ENCODE data around the gene E4F1. TPM values are rescaled to one million over a fixed set of nuclear protein-coding genes. Genes with fewer than 3 reads are reported as not detected.
"Not testable (repeated sequence)": the region's sequence is repeated elsewhere in the genome, so short reads cannot be mapped to it uniquely, and the experiment has no call there.

E4F1 gene
- total RNA-seq, 1 experiment from 2014 or later: 49.0 TPM

DNA sequence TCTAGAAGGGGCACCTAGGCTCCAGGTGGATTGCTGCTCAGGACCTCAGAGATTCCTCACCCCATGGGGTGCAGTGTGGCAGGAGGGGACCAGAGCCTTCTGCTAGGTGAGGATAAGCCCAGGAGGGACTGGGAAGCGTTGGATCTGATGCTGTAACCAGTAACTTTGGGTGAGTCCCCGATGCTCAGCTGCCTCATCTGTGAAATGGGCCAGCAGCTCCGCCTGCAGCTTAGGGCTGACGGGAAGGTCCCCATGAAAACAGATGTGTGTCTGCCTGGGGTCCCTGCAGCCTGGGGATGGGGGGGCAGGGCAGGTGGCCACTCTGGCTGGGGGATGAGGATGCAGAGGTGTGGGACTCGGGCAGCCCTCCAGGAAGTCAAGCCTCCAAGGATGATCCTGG, 24.3 kb upstream of the E4F1 start:
- ATAC-seq (no peak), DNase-seq (no peak)
- Histone ChIP-seq H3F3A (ENCODE audit: low read length, unreplicated experiment) (no peaks in the 10 kb centered on the region), H3K79me2 (ENCODE audit: low read length) (no peaks in the 10 kb centered on the region), H2AFZ (ENCODE audit: low read length) (no peak overlapping the region), H3K27ac (ENCODE audit: low read length) (no peak overlapping the region), H3K4me2 (ENCODE audit: low read length) (no peak overlapping the region), H3K4me3 (ENCODE audit: low read length) (no peak overlapping the region), H3K4me1 (ENCODE audit: insufficient read depth, low read length) (peaks cover 12% of the 10 kb centered on the region; the same call in 1 of the 2 replicates), H4K20me1 (ENCODE audit: low read length) (no peaks in the 10 kb centered on the region), H3K9me3 (ENCODE audit: low read length) (no peaks in the 10 kb centered on the region), H3K27me3 (ENCODE audit: low read length) (no peaks in the 10 kb centered on the region), H3K9ac (ENCODE audit: low read length) (no peak overlapping the region), H3K36me3 (ENCODE audit: low read depth, low read length) (no peaks in the 10 kb centered on the region), H3K9me2 (replicated peaks; ENCODE audit: low read length) (no peaks in the 10 kb centered on the region)
- CTCF ChIA-PET: no interaction called here
- intact Hi-C loops (cut with micrococcal nuclease): no loop called here
- TF ChIP-seq, protein P1, sequence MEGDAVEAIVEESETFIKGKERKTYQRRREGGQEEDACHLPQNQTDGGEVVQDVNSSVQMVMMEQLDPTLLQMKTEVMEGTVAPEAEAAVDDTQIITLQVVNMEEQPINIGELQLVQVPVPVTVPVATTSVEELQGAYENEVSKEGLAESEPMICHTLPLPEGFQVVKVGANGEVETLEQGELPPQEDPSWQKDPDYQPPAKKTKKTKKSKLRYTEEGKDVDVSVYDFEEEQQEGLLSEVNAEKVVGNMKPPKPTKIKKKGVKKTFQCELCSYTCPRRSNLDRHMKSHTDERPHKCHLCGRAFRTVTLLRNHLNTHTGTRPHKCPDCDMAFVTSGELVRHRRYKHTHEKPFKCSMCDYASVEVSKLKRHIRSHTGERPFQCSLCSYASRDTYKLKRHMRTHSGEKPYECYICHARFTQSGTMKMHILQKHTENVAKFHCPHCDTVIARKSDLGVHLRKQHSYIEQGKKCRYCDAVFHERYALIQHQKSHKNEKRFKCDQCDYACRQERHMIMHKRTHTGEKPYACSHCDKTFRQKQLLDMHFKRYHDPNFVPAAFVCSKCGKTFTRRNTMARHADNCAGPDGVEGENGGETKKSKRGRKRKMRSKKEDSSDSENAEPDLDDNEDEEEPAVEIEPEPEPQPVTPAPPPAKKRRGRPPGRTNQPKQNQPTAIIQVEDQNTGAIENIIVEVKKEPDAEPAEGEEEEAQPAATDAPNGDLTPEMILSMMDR (conservative IDR thresholded peaks at IDR 0.05; ENCODE audit: low read depth, low read length): no peak
- TF ChIP-seq EZH2 (IDR thresholded peaks at IDR 0.05; ENCODE audit: low read length, unreplicated experiment) (no peak), EZH2phosphoT487 (IDR thresholded peaks at IDR 0.05; ENCODE audit: borderline replicate concordance, low read length) (no peak)
- no TSS peak for BruUV-seq (replicated peaks)
- POLR2A ChIA-PET (ENCODE audit: unreplicated experiment): no interaction called here

DNA sequence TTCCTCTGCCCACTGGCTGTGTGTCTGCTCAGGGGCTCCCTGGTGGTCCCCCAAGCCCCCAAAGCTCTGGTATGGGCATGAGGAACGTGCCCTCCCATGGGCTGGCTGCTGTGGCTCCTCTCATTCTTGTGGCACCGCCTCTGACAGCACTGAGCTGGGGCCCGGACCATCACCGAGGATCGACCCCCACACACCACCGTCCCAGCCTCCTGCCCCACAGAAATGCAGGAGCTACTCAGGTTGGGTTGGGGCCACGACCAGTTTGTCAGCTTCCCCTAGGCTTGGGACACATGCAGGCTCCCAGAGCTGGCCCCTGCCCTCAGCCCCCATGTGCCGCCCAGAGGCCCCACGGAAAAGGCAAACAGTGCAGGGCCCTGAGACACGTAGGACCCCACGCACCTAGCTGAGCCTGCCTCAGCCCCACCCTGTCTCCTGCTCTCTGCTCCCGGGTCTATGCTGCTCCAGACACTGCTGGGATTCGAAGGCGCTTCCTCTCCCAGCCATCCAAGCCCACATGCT, 23.7 kb upstream of the E4F1 start:
- H3K4me2 ChIP-seq (ENCODE audit: low read length): no peak overlapping the region
- H2AFZ ChIP-seq (ENCODE audit: low read length): no peak overlapping the region
- no peaks in the 10 kb centered on the region for H3K9me3 ChIP-seq (ENCODE audit: low read length)
- no TSS peak for BruUV-seq (replicated peaks)
- no peaks in the 10 kb centered on the region for H3F3A ChIP-seq (ENCODE audit: low read length, unreplicated experiment)
- ATAC-seq (no peak), DNase-seq (no peak)
- peaks cover 13% of the 10 kb centered on the region for H3K4me1 ChIP-seq (ENCODE audit: insufficient read depth, low read length)
- intact Hi-C loops (cut with micrococcal nuclease): no loop called here
- no peaks in the 10 kb centered on the region for H4K20me1 ChIP-seq (ENCODE audit: low read length)
- no peaks in the 10 kb centered on the region for H3K9me2 ChIP-seq (replicated peaks; ENCODE audit: low read length)
- H3K27ac ChIP-seq (ENCODE audit: low read length): no peak overlapping the region
- H3K9ac ChIP-seq (ENCODE audit: low read length): no peak overlapping the region
- no peaks in the 10 kb centered on the region for H3K27me3 ChIP-seq (ENCODE audit: low read length)
- ChIA-PET POLR2A (ENCODE audit: unreplicated experiment) (no interaction called here), CTCF (no interaction called here)
- no peaks in the 10 kb centered on the region for H3K79me2 ChIP-seq (ENCODE audit: low read length)
- no peak overlapping the region for H3K4me3 ChIP-seq (ENCODE audit: low read length)
- H3K36me3 ChIP-seq (ENCODE audit: low read depth, low read length): no peaks in the 10 kb centered on the region
- TF ChIP-seq EZH2phosphoT487 (IDR thresholded peaks at IDR 0.05; ENCODE audit: borderline replicate concordance, low read length) (no peak), EZH2 (IDR thresholded peaks at IDR 0.05; ENCODE audit: low read length, unreplicated experiment) (no peak)
- TF ChIP-seq, protein P1 (conservative IDR thresholded peaks at IDR 0.05; ENCODE audit: low read depth, low read length): no peak

DNA sequence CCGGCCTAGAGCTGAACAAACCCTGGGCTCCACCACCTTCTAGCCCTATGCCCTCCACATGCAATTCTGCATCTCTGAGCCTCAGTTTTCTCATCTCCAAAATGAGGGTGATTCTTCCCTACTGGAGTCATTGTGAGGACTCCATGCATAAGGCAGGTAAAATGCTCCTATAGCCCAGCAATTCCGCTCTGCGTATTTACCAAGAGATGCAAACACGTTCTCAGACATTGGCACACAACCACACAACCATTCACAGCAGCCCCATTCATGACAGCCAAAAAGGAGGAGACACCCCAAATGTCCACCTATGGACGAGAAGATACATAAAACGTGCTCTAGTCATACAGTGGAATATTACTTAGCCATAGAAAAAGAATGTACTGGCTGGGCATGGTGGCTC, 23.1 kb upstream of the E4F1 start:
- no peak for ATAC-seq
- H3K4me2 ChIP-seq (ENCODE audit: low read length): no peak overlapping the region
- POLR2A ChIA-PET (ENCODE audit: unreplicated experiment): no interaction called here
- no peaks in the 10 kb centered on the region for H4K20me1 ChIP-seq (ENCODE audit: low read length)
- intact Hi-C loops (cut with micrococcal nuclease): no loop called here
- no peak for TF ChIP-seq EZH2phosphoT487 (IDR thresholded peaks at IDR 0.05; ENCODE audit: borderline replicate concordance, low read length)
- TF ChIP-seq, protein P1 (conservative IDR thresholded peaks at IDR 0.05; ENCODE audit: low read depth, low read length): no peak
- H3K27me3 ChIP-seq (ENCODE audit: low read length): no peaks in the 10 kb centered on the region
- H3K4me3 ChIP-seq (ENCODE audit: low read length): no peak overlapping the region
- CTCF ChIA-PET: no interaction called here
- H3K9ac ChIP-seq (ENCODE audit: low read length): no peak overlapping the region
- H3K4me1 ChIP-seq (ENCODE audit: insufficient read depth, low read length): peaks cover 9% of the 10 kb centered on the region
- no TSS peak for BruUV-seq (replicated peaks)
- no peaks in the 10 kb centered on the region for H3K9me3 ChIP-seq (ENCODE audit: low read length)
- no peaks in the 10 kb centered on the region for H3K9me2 ChIP-seq (replicated peaks; ENCODE audit: low read length)
- no peak overlapping the region for H2AFZ ChIP-seq (ENCODE audit: low read length)
- no peak overlapping the region for H3K27ac ChIP-seq (ENCODE audit: low read length)
- no peaks in the 10 kb centered on the region for H3K36me3 ChIP-seq (ENCODE audit: low read depth, low read length)
- H3K79me2 ChIP-seq (ENCODE audit: low read length): no peaks in the 10 kb centered on the region
- no peaks in the 10 kb centered on the region for H3F3A ChIP-seq (ENCODE audit: low read length, unreplicated experiment)
- DNase-seq: no peak

DNA sequence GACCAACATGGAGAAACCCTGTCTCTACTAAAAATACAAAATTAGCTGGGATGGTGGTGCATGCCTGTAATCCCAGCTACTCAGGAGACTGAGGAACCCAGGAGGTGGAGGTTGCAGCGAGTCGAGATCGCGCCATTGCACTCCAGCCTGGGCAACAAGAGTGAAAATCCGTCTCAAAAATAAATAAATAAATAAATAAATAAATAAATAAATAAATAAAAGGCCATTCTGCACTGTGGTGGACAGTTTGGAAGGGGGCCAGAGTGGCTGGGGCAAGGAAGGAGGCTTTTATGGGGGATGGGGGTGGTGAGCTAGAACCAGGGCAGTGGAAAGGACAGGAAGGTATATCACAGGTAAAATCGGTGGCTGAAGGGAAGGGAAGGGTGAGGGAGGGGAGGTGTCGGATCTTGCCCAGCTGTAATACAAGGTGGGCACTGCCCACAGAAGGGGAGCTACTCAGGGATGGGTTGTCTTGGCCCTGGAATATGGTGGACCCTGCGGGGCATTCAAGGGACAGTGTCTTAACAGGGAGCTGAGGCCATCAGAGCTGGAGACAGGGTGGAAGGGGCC, 20.2 kb upstream of the E4F1 start:
- Histone ChIP-seq H3K4me1 (ENCODE audit: insufficient read depth, low read length) (peaks cover 14% of the 10 kb centered on the region), H3K79me2 (ENCODE audit: low read length) (peaks cover 25% of the 10 kb centered on the region)
- H3K4me2 ChIP-seq (ENCODE audit: low read length); H3K36me3 ChIP-seq (ENCODE audit: low read depth, low read length); DNase-seq; H3F3A ChIP-seq (ENCODE audit: low read length, unreplicated experiment); H4K20me1 ChIP-seq (ENCODE audit: low read length); H3K27me3 ChIP-seq (ENCODE audit: low read length); H3K4me3 ChIP-seq (ENCODE audit: low read length); H3K27ac ChIP-seq (ENCODE audit: low read length); CTCF ChIA-PET; H3K9me2 ChIP-seq (replicated peaks; ENCODE audit: low read length); POLR2A ChIA-PET (ENCODE audit: unreplicated experiment); BruUV-seq (replicated peaks); H3K9ac ChIP-seq (ENCODE audit: low read length); H3K9me3 ChIP-seq (ENCODE audit: low read length); H2AFZ ChIP-seq (ENCODE audit: low read length); intact Hi-C loops (cut with micrococcal nuclease); ATAC-seq: not testable (repeated sequence)
